GM23248 (cell line): Measurements from ENCODE around the gene PPP6R1.

Experiments
- EZH2 ChIP-seq: fragments of 200-600 bp; sonication (generic); IDR thresholded peaks from 2 replicates; pipeline ENCODE4 v1.6.1; 2018; ENCODE audit warnings: antibody characterized with exemption, mild to moderate bottlenecking; ENCODE audit not compliant: insufficient read depth, poor library complexity, severe bottlenecking
- EZH2phosphoT487 ChIP-seq: fragments of 200-600 bp; sonication (generic); IDR thresholded peaks from 2 replicates; pipeline ENCODE4 v1.6.1; 2018; ENCODE audit warnings: antibody characterized with exemption, moderate library complexity, mild to moderate bottlenecking, low read depth; ENCODE audit not compliant: insufficient read depth

GRCh38 chr19:55269299-55269698, 10.5 kb upstream of the PPP6R1 start:
- no peak for TF ChIP-seq EZH2
- TF ChIP-seq EZH2phosphoT487: no peak
